HG03175 (cell line): ENCODE data around the gene CCL22.
"Not testable (repeated sequence)": the region's sequence is repeated elsewhere in the genome, so short reads cannot be mapped to it uniquely, and the experiment has no call there.

Experiments
- ATAC-seq: cut with Tn5 transposase; IDR thresholded peaks from one replicate; pipeline ENCODE4 v1.9.1; 2021; ENCODE audit warnings: mild to moderate bottlenecking, moderate library complexity; ENCODE audit not compliant: unreplicated experiment

The CCL22 gene

GRCh38 chr16:57391300-57391699 is 32.7 kb downstream of the CCL22 start:
- no peak for ATAC-seq

DNA sequence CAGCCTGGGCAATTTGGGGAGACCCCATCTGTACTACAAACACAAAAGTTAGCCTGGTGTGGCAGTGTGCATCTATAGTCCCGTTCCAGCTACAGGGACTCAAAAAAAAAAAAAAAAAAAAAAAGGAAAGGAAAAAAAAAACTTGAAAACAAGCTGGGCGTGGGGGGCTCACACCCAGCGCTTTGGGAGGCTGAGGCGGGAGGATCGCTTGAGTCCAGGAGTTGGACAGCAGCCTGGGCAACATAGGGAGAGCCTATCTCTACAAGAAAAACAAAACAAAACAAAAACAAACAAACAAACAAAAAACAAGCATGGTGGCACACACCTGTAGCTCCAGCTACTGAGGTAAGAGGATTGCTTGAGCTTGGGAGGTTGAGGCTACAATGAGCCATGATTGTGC is 33.1 kb downstream of the CCL22 start:
- ATAC-seq, result no peak

DNA sequence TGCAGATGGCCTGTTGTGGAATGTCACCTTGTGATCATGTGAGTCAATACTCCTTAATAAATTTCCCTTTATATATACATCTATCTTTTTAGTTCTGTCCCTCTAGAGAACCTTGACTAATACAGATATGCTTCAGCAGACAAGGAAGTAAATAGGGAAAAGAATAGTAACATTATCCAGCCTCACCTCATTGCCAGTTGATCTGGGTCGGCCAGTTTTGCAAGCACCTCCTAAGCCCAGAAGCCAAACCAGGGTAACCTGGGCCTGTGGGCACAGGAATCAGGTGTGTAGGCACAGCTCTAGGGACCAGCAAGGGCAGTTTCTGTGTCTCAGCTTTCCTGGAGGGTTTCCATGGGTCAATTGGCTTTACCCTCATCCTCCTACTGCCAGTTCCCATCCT is 34.1 kb downstream of the CCL22 start:
- no peak for ATAC-seq

- no peak for ATAC-seq
Measured at GRCh38 chr16:57394444-57394843, 35.9 kb downstream of the CCL22 start.

- no peak for ATAC-seq
Measured at GRCh38 chr16:57395026-57395425, 36.4 kb downstream of the CCL22 start.

DNA sequence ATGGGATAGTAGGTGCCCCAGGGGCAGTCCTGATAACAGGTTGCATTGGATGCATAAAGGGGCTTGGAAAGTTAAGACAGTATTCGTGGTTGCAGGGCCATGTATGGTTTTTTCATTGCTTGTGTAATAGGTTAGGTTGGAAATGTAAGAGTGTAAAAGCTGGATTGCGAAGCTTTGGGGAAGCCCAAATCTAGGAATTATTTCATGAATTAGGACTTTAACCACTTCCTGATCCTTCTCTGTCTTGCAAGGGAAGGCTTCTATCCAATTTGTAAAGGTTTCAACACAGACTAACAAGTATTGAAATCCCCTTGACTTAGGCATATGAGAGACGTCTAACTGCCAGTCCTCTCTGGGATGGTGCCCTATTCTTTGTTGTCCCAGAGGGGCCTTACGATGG is 38.2 kb downstream of the CCL22 start:
- ATAC-seq, result no peak

DNA sequence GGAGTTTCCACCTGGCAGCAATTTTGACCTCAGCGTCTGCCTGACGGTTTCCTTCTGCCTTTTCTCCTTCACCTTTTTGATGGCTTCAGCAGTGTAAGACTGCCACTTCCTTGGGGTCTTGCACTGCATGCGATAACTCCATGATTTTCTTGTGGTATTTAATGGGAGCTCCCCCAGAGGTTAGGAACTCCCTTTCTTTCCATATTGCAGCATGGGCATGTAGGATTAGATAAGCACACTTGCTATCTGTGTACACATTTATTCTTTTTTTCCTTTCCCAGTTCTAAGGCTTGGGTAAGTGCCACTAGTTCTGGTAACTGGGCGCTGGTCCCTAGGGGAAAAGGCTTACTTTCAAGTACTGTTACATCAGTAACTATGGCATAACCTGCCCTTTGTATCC is 38.9 kb downstream of the CCL22 start:
- not testable (repeated sequence) for ATAC-seq

GRCh38 chr16:57401943-57402640 is 43.5 kb downstream of the CCL22 start:
- ATAC-seq, result no peak

GRCh38 chr16:57403965-57404817 is 45.6 kb downstream of the CCL22 start, which contains the start of gene CCL17:
CCL17 (plus strand) TSS chr16:57404767; CDS start chr16:57413933, 9,166 bp downstream.
- ATAC-seq, result no peak

DNA sequence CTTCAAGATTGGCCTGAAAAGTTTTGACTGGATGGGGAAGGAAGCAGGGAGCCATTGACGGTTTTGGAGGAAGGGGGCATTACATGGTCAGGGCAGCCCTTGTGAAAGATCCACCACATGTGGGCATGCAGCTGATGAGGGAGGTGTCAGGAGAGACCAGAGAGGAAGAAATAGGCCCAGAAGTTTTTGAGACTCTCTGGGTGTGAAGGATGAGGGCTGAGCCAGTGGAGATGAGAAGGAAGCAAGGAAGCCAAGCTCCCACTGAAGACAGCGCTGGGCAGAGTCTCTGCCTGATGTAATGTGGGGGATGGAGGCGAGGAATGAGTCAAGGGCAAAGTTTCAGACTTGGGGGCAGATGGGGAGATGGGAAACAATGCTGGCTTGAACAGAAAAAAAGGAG is 46.5 kb downstream of the CCL22 start:
- ATAC-seq, result no peak

DNA sequence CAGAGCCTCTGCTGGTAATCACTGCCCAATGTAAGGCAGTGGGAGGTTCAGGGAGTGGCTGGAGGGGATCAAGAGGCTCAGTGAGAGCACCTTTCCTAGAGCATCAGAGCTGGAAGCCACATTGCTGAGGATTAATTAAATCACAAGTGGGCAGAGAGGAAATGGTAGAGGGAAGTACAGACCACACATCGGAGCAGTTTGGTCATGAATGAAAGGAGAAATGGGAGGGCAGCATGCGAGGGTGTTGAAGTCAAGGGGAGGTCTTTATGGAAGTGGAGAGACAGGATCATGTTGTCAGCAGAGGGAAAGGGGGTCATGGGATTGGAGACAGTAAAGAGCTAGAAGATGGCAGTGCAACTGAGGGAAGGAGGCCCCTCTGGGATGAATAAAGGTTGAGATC is 48.3 kb downstream of the CCL22 start:
- ATAC-seq, result no peak

DNA sequence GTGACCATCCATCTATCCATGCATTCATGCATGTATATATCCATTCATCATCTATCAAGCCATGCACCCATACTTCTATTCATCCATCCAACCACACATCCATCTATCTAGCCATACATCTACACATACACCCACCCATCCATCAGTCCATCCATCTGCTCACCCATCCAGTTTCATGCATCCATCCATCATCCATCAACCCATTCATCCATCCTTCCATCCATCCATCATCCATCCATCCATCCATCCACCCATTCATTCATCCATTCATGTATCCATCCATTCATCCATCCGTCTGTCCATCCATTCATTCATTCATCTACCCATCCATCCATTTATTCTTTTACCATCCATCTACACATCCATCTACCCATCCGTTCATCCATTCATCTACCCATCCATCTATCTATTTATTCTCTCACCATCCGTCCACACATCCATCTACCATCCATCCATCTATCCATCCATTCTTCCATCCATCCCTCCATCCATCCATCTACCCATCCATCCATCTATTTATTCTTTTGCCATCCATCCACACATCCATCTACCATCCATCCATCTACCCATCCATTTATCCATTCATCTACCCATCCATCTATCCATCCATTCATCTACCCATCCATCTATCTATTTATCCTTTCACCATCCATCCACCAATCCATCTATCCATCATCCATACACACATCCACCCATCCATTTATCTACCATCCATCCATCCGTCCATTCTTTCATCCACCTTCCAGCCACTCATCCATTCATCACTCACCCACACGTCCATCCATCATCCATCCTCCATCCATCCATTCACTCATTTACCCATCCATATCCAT is 49.2 kb downstream of the CCL22 start:
- no peak for ATAC-seq

DNA sequence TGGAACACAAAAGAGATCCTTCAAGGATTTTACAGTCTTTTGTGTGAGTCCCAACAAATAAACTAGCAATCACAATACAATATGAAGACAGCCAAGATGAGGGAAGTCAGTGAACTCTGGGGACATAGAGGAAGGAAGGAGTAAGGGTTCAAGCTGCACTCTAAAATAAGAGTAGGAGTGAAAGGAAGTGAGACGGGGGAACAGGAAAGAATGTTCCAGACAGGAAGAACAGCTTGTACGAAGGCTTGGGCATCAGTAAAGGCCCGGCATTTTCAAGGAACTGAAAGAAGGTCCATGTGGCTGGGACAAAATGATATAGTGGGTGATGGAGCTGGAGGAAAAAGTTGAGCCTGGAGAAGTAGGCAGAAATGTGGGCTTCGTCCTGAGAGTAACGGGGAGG is 50.5 kb downstream of the CCL22 start:
- no peak for ATAC-seq

GRCh38 chr16:57409870-57410587 is 51.4 kb downstream of the CCL22 start:
- ATAC-seq, result no peak

DNA sequence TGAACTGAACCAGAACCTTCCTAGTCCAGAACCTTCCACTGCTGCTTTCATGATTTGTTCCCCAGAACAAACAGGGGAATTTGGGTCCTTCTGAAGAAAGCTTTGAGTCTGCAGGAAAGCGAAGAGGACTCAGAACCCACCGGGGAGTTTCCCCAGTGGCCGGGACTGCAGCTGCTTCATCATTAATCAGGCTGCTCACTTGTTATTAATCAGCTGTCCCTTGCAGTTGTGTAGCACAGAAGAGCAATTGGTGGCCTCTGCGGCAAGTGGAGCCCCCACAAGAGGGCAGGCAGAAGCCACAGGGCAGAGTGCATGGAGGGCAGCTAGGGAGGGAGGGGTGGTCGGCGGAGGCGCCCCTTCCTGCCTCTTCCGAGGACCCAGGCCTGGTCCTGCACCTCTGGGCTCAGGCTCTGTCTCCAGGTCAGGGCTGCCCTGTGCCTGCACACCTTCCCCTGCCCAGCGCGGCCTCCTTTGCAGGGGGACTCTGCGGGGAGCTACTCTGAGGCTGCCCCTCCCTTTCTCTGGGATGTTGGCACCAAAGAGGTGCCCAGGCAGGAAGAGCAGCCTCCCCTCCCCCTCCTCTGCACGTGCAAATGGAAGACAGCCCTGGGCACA is 52.9 kb downstream of the CCL22 start:
- no peak for ATAC-seq

- ATAC-seq, result no peak
Measured at GRCh38 chr16:57412584-57412983, 54.0 kb downstream of the CCL22 start.

- ATAC-seq, result peak; percentile 78
Measured at GRCh38 chr16:57413301-57413730, 54.7 kb downstream of the CCL22 start.

DNA sequence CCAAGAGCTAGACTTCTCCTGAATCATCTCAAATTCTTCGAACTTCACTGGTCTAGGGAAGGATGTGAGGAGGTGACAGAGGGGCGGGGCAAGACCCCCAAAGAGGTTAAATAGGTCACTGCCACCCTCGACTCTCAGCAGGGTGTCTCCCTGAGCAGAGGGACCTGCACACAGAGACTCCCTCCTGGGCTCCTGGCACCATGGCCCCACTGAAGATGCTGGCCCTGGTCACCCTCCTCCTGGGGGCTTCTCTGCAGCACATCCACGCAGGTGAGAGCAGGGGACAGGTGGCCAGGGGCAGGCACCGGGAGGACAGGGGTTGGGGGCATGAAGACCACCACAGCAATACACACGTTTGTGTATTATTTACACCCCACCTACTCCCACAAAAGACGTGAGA is 55.1 kb downstream of the CCL22 start:
- peak; percentile 3 for ATAC-seq
